H9 (cell line): Measurements from ENCODE around the gene PHACTR1. TPM values are rescaled to one million over a fixed set of nuclear protein-coding genes. Genes with fewer than 3 reads are reported as not detected.

Source experiments
- DNase-seq: peaks from one replicate; pipeline ENCODE4 v3.0.0-alpha.2; 2017
- H2AFZ ChIP-seq: one replicate; pipeline ENCODE4 v1.6.1; 2013; ENCODE audit warnings: mild to moderate bottlenecking, low read length, control low read depth, moderate library complexity
- H2AK5ac ChIP-seq: 2 replicates; pipeline ENCODE4 v1.6.1; 2013; ENCODE audit warnings: low read length, control low read depth, mixed read lengths; ENCODE audit not compliant: insufficient read length
- H2BK120ac ChIP-seq: one replicate; pipeline ENCODE4 v1.6.1; 2013; ENCODE audit warnings: low read depth, mild to moderate bottlenecking, low read length, control low read depth, inconsistent platforms; ENCODE audit not compliant: poor library complexity, severe bottlenecking
- H2BK12ac ChIP-seq: 2 replicates; pipeline ENCODE4 v1.6.1; 2013; ENCODE audit warnings: low read length, control low read depth, mixed read lengths, low read depth; ENCODE audit not compliant: insufficient read length
- H2BK15ac ChIP-seq: 2 replicates; pipeline ENCODE4 v1.6.1; 2013; ENCODE audit warnings: low read depth, low read length, control low read depth
- H2BK20ac ChIP-seq: one replicate; pipeline ENCODE4 v1.6.1; 2013; ENCODE audit warnings: low read depth, mild to moderate bottlenecking, low read length, control low read depth, inconsistent platforms; ENCODE audit not compliant: poor library complexity, severe bottlenecking
- H2BK5ac ChIP-seq: 2 replicates; pipeline ENCODE4 v1.6.1; 2013; ENCODE audit warnings: low read length, control low read depth, mixed read lengths; ENCODE audit not compliant: insufficient read length
- H3K14ac ChIP-seq: 2 replicates; pipeline ENCODE4 v1.6.1; 2013; ENCODE audit warnings: low read length, control low read depth; ENCODE audit not compliant: insufficient read depth
- H3K18ac ChIP-seq: 2 replicates; pipeline ENCODE4 v1.6.1; 2013; ENCODE audit warnings: low read depth, mild to moderate bottlenecking, mixed read lengths, low read length, control low read depth; ENCODE audit not compliant: insufficient read length
- H3K23ac ChIP-seq: 2 replicates; pipeline ENCODE4 v1.6.1; 2013; ENCODE audit warnings: low read length, control low read depth, mixed read lengths, low read depth; ENCODE audit not compliant: insufficient read length
- H3K23me2 ChIP-seq: 2 replicates; pipeline ENCODE4 v1.6.1; 2013; ENCODE audit warnings: low read depth, mild to moderate bottlenecking, mixed read lengths, low read length, control low read depth; ENCODE audit not compliant: insufficient read length, poor library complexity, severe bottlenecking
- H3K27ac ChIP-seq: 2 replicates; pipeline ENCODE4 v1.5.1; 2013; ENCODE audit warnings: low read length, control low read depth, mixed read lengths, low read depth; ENCODE audit not compliant: insufficient read length
- H3K27me3 ChIP-seq: 2 replicates; pipeline ENCODE4 v1.6.1; 2013; ENCODE audit warnings: low read length, control low read depth, inconsistent platforms; ENCODE audit not compliant: insufficient read depth
- H3K4ac ChIP-seq: 2 replicates; pipeline ENCODE4 v1.6.1; 2013; ENCODE audit warnings: low read depth, mild to moderate bottlenecking, control low read depth, inconsistent platforms, low read length, moderate library complexity
- H3K4me1 ChIP-seq: 2 replicates; pipeline ENCODE4 v1.6.1; 2013; ENCODE audit warnings: low read length, control low read depth, inconsistent platforms; ENCODE audit not compliant: insufficient read depth
- H3K4me2 ChIP-seq: 2 replicates; pipeline ENCODE4 v1.6.1; 2013; ENCODE audit warnings: low read length, control low read depth, mixed read lengths; ENCODE audit not compliant: insufficient read length, insufficient read depth
- H3K56ac ChIP-seq: 2 replicates; pipeline ENCODE4 v1.6.1; 2013; ENCODE audit warnings: low read depth, mild to moderate bottlenecking, mixed read lengths, low read length, control low read depth; ENCODE audit not compliant: insufficient read length
- H3K79me1 ChIP-seq: 2 replicates; pipeline ENCODE4 v1.6.1; 2013; ENCODE audit warnings: low read depth, mild to moderate bottlenecking, moderate library complexity, low read length, control low read depth, inconsistent platforms; ENCODE audit not compliant: insufficient read depth, poor library complexity, severe bottlenecking
- H3K79me2 ChIP-seq: 2 replicates; pipeline ENCODE4 v1.6.1; 2013; ENCODE audit warnings: low read length, control low read depth, inconsistent platforms; ENCODE audit not compliant: insufficient read depth
- H3K9ac ChIP-seq: 2 replicates; pipeline ENCODE4 v1.6.1; 2013; ENCODE audit warnings: low read length, control low read depth, mixed read lengths; ENCODE audit not compliant: insufficient read length; ENCODE audit errors: extremely low read depth
- H3K9me3 ChIP-seq: one replicate; pipeline ENCODE4 v1.6.1; 2013; ENCODE audit warnings: low read depth, low read length, inconsistent platforms; ENCODE audit not compliant: control insufficient read depth
- H3T11ph ChIP-seq: one replicate; pipeline ENCODE4 v1.6.1; 2013; ENCODE audit warnings: mild to moderate bottlenecking, low read length, control low read depth, inconsistent platforms
- H4K20me1 ChIP-seq: one replicate; pipeline ENCODE4 v1.6.1; 2013; ENCODE audit not compliant: control insufficient read depth, insufficient read length, insufficient read depth
- H4K5ac ChIP-seq: 2 replicates; pipeline ENCODE4 v1.6.1; 2013; ENCODE audit warnings: low read depth, mild to moderate bottlenecking, mixed read lengths, low read length, control low read depth; ENCODE audit not compliant: insufficient read length
- H4K8ac ChIP-seq: replicated peaks from 2 replicates; pipeline ENCODE4 v1.6.1; 2013; ENCODE audit warnings: low read length, control low read depth, mixed read lengths, low read depth; ENCODE audit not compliant: insufficient read length
- H4K91ac ChIP-seq: 2 replicates; pipeline ENCODE4 v1.6.1; 2013; ENCODE audit warnings: low read depth, mild to moderate bottlenecking, moderate library complexity, mixed read lengths, low read length, control low read depth; ENCODE audit not compliant: insufficient read length
- H3K27ac Mint-ChIP-seq, 3 experiments: 2 replicates in 2 of 3; 3 replicates in 1 of 3; pipeline ENCODE4 v1.8.0; 2020 to 2021; ENCODE audit warnings: mixed read lengths in 3 of 3, mild to moderate bottlenecking in 1 of 3, moderate library complexity in 1 of 3
- H3K27me3 Mint-ChIP-seq: 2 replicates; pipeline ENCODE4 v1.8.0; 2021; ENCODE audit warnings: low read depth, mild to moderate bottlenecking, moderate library complexity, mixed read lengths
- H3K36me3 Mint-ChIP-seq, 3 experiments: 2 replicates in 2 of 3; 3 replicates in 1 of 3; pipeline ENCODE4 v1.8.0; 2020 to 2021; ENCODE audit warnings: low read depth in 3 of 3, mixed read lengths in 3 of 3; ENCODE audit not compliant: insufficient read depth in 1 of 3
- H3K4me1 Mint-ChIP-seq, 2 experiments: 2 replicates each; pipeline ENCODE4 v1.8.0; 2020; ENCODE audit warnings: mixed read lengths in 2 of 2
- H3K4me3 Mint-ChIP-seq, 2 experiments: 2 replicates in 1 of 2; 3 replicates in 1 of 2; pipeline ENCODE4 v1.8.0; 2020 to 2021; ENCODE audit warnings: mild to moderate bottlenecking in 2 of 2, mixed read lengths in 2 of 2, moderate library complexity in 1 of 2
- H3K9me3 Mint-ChIP-seq, 2 experiments: 2 replicates in 1 of 2; 3 replicates in 1 of 2; pipeline ENCODE4 v1.8.0; 2020; ENCODE audit warnings: mild to moderate bottlenecking in 2 of 2, mixed read lengths in 2 of 2, moderate library complexity in 1 of 2
- CTCF ChIP-seq: fragments of 200-600 bp; sonication (generic); conservative IDR thresholded peaks from 3 replicates; pipeline ENCODE4 v1.8.0; 2021; ENCODE audit warnings: antibody characterized with exemption, mild to moderate bottlenecking
- WGBS: extraction: QIAGEN DNeasy Blood & Tissue Kit; methylation state at CpG from one replicate; pipeline ENCODE4 v1.1.7; 2013; ENCODE audit warnings: missing lambda C conversion rate, low lambda C conversion rate, mixed read lengths; ENCODE audit not compliant: insufficient read length; ENCODE audit errors: extremely low coverage; 5-methylcytosine and 5-hydroxymethylcytosine counted together
- total RNA-seq: library from RNA; stranded (reverse); gene quantifications from 2 replicates; pipeline ENCODE4 v1.2.1, GENCODE V29; 2021

Gene PHACTR1
- total RNA-seq, 1 experiment from 2014 or later, result 15.9 TPM

GRCh38 chr6:13038741-13039190, 322.2 kb downstream of the PHACTR1 start:
- H3K4ac ChIP-seq, result no peak overlapping the region
- no peak overlapping the region for H2BK15ac ChIP-seq
- H2BK120ac ChIP-seq, result no peak overlapping the region
- DNase-seq, result no peak
- H2BK20ac ChIP-seq, result no peak overlapping the region
- H3K79me1 ChIP-seq, result no peaks in the 10 kb centered on the region
- Mint-ChIP-seq H3K27ac (no peak overlapping the region), H3K36me3 (no peaks in the 10 kb centered on the region), H3K4me3 (no peak overlapping the region), H3K27me3 (no peaks in the 10 kb centered on the region), H3K4me1 (no peaks in the 10 kb centered on the region), H3K9me3 (no peaks in the 10 kb centered on the region)
- H4K91ac ChIP-seq, result no peak overlapping the region
- no peaks in the 10 kb centered on the region for H3K9me3 ChIP-seq
- no peaks in the 10 kb centered on the region for H3K27me3 ChIP-seq
- H4K8ac ChIP-seq, result no peak overlapping the region
- H3K23me2 ChIP-seq, result no peaks in the 10 kb centered on the region
- H3T11ph ChIP-seq, result no peak overlapping the region
- H2BK12ac ChIP-seq, result no peak overlapping the region
- no peak overlapping the region for H3K18ac ChIP-seq
- no peak for TF ChIP-seq CTCF
- no peak overlapping the region for H2AFZ ChIP-seq
- no peak overlapping the region for H4K5ac ChIP-seq
- H3K4me2 ChIP-seq, result no peak overlapping the region
- no CpG with 5 or more reads among the region's 2 CpGs for WGBS
- no peaks in the 10 kb centered on the region for H3K4me1 ChIP-seq
- no peaks in the 10 kb centered on the region for H4K20me1 ChIP-seq
- H3K9ac ChIP-seq, result no peak overlapping the region
- no peak overlapping the region for H3K56ac ChIP-seq
- no peaks in the 10 kb centered on the region for H3K79me2 ChIP-seq
- H3K27ac ChIP-seq, result no peak overlapping the region
- no peak overlapping the region for H3K23ac ChIP-seq
- H2BK5ac ChIP-seq, result no peak overlapping the region
- H3K14ac ChIP-seq, result no peak overlapping the region
- H2AK5ac ChIP-seq, result no peak overlapping the region
